ENCODE measurements around the gene ACAD8.

DNA sequence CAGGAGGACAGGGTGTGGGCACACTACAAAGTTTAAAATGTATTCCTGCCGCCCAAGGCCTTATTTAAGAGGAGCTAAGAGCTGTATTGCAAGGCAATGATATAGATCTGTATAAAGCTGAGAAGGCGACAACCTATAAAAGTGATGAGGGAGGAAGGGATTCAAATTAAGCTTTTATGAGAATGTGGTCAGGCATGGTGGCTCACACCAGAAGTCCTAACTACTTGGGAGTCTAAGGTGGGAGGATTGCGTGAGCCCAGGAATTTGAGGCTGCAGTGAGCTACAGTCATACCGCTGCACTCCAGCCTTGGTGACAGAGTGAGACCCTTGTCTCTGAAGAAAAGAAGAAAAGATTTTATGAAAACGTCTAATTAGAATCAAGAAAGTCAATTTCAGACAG, 13.1 kb downstream of the ACAD8 start:
- TF ChIP-seq, protein P1, sequence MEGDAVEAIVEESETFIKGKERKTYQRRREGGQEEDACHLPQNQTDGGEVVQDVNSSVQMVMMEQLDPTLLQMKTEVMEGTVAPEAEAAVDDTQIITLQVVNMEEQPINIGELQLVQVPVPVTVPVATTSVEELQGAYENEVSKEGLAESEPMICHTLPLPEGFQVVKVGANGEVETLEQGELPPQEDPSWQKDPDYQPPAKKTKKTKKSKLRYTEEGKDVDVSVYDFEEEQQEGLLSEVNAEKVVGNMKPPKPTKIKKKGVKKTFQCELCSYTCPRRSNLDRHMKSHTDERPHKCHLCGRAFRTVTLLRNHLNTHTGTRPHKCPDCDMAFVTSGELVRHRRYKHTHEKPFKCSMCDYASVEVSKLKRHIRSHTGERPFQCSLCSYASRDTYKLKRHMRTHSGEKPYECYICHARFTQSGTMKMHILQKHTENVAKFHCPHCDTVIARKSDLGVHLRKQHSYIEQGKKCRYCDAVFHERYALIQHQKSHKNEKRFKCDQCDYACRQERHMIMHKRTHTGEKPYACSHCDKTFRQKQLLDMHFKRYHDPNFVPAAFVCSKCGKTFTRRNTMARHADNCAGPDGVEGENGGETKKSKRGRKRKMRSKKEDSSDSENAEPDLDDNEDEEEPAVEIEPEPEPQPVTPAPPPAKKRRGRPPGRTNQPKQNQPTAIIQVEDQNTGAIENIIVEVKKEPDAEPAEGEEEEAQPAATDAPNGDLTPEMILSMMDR (optimal IDR thresholded peaks at IDR 0.05 in 1 of 3, IDR thresholded peaks at IDR 0.05 in 1 of 3, conservative IDR thresholded peaks at IDR 0.05 in 1 of 3; ENCODE audit: extremely low read depth in 1 of 3, insufficient read depth in 2 of 3, low read length in 3 of 3) = no peak
- TF ChIP-seq EZH2 (IDR thresholded peaks at IDR 0.05; ENCODE audit: low read length) = no peak

Data from keratinocyte (primary cell).